Hematopoietic multipotent progenitor cell (in vitro differentiated cells): Measurements from ENCODE around the gene ACOT9. TPM values are rescaled to one million over a fixed set of nuclear protein-coding genes. Genes with fewer than 3 reads are reported as not detected.

Experiments used
- small RNA-seq: library from RNA; depleted of rRNA; stranded (forward); fragments of <200 nt; gene quantifications from one replicate; pipeline ENCODE3, GENCODE V24; 2012
- total RNA-seq: library from RNA; depleted of rRNA; stranded (reverse); fragments of >200 nt; gene quantifications from one replicate; pipeline ENCODE4 v1.2.3, GENCODE V29; 2012

The ACOT9 gene
- total RNA-seq, 1 donor = 7.8 TPM

Small RNAs within 50 kb of the gene (small RNA-seq; reads per million reads assigned to genes)
- not detected for gene RF00019

Other genes starting within 250 kb of the ACOT9 start
- 47.1 TPM for gene PRDX4, start 75.8 kb downstream of the ACOT9 start, total RNA-seq
- 140 TPM for gene SAT1, start 39.9 kb upstream of the ACOT9 start, total RNA-seq
- 4.3 TPM for gene APOO, start 164.7 kb upstream of the ACOT9 start, total RNA-seq
- gene CXorf58, start 164.7 kb upstream of the ACOT9 start, total RNA-seq = under 0.01 TPM